GM12875 (cell line): ENCODE results near the gene FARSB.

ENCODE experiments used
- H3K4me3 ChIP-seq: one replicate; pipeline ENCODE4 v1.5.1; 2011; ENCODE audit warnings: low read depth, low read length, control low read depth
- TF ChIP-seq, protein P1 (sequence below): IDR thresholded peaks from 2 replicates; pipeline ENCODE4 v1.5.1; 2011; ENCODE audit warnings: low read depth, mild to moderate bottlenecking, control low read depth, inconsistent platforms, low read length, moderate library complexity, borderline replicate concordance; ENCODE audit not compliant: insufficient read depth

The FARSB gene

GRCh38 chr2:222646008-222646407, 9.9 kb downstream of the FARSB start:
- no peak overlapping the region for H3K4me3 ChIP-seq
- TF ChIP-seq, protein P1, sequence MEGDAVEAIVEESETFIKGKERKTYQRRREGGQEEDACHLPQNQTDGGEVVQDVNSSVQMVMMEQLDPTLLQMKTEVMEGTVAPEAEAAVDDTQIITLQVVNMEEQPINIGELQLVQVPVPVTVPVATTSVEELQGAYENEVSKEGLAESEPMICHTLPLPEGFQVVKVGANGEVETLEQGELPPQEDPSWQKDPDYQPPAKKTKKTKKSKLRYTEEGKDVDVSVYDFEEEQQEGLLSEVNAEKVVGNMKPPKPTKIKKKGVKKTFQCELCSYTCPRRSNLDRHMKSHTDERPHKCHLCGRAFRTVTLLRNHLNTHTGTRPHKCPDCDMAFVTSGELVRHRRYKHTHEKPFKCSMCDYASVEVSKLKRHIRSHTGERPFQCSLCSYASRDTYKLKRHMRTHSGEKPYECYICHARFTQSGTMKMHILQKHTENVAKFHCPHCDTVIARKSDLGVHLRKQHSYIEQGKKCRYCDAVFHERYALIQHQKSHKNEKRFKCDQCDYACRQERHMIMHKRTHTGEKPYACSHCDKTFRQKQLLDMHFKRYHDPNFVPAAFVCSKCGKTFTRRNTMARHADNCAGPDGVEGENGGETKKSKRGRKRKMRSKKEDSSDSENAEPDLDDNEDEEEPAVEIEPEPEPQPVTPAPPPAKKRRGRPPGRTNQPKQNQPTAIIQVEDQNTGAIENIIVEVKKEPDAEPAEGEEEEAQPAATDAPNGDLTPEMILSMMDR = no peak

GRCh38 chr2:222643134-222643533, 12.8 kb downstream of the FARSB start:
- TF ChIP-seq, protein P1 = no peak
- no peak overlapping the region for H3K4me3 ChIP-seq

GRCh38 chr2:222641336-222641735, 14.6 kb downstream of the FARSB start:
- H3K4me3 ChIP-seq = no peak overlapping the region
- TF ChIP-seq, protein P1 = no peak

- TF ChIP-seq, protein P1 = no peak
- H3K4me3 ChIP-seq = no peak overlapping the region
These were observed 18.8 kb downstream of the FARSB start for GRCh38 chr2:222637067-222637466.

DNA sequence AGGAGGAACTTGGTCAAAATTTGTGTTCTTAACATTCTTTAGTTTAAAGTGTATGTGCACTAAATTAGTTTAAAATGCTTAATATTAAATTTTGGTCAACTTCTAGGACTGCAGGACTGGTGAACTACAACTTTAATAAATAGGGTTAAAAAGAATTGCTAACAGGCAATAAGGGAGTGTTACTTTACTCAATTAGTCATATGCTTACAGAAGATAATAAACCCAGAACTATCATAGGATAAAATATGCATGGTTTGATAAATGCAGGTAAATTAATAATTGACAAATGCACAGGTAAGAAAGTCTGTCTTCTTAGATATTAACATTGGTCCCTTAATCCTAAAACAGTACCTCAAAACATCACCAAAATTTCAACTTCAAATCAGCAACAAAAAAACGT, 20.6 kb downstream of the FARSB start:
- no peak overlapping the region for H3K4me3 ChIP-seq
- TF ChIP-seq, protein P1 = no peak

DNA sequence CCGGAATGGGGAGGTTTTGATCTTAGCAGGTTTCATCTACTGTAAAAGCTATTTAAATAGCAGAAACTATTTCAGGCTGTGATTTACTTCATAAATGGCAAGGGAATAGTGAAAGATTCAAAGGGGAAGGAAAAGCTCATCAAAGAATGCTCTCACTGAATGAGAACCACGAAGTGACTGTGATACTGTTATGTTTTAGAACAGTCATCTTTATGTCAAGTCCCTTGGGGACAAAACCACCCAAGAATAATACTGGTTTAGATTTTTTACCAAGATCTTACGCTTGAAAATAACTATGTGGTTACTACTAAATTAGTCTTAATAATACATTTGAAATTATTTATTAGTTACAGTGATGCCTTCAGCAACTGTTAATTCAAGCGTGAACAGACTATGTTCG, 28.1 kb downstream of the FARSB start:
- TF ChIP-seq, protein P1 = no peak
- no peak overlapping the region for H3K4me3 ChIP-seq

DNA sequence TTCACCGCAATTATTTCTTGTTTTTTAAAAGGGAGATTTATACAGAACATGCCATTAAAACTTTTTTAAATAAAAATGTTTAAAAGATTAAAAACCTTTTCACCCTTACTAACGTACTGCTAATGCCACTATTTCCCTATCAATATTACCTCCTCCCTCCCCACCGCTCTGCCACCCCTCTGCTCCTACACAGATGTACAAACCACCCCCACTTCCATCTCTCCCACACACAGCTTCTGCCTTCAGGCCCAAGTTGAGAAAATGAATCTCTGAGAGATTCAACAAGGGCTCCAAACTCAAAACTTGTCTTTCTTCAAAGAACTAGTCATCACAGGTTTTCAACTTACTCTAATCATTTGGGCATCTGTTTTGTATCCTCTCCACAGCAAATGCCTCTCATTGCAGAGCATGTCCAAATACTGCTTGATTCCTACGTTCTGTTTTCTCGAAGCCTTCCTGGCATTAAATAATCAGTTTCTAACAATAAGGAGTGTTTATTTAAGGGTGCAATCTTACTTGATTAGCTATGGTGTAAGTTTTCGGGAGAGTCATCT, 32.1 kb downstream of the FARSB start:
- no peak overlapping the region for H3K4me3 ChIP-seq
- TF ChIP-seq, protein P1 = no peak
